IgD-negative memory B cell (primary cell): ENCODE results near the gene GPHA2. TPM values are rescaled to one million over a fixed set of nuclear protein-coding genes. Genes with fewer than 3 reads are reported as not detected.
A peak's percentile ranks its signal among the peaks of the same experiment; 100 is the strongest.

Source experiments
- H3K27ac Mint-ChIP-seq, 3 donors: one replicate each; pipeline ENCODE4 v1.8.0; 2020 to 2022; ENCODE audit warnings: mild to moderate bottlenecking in 3 of 3, mixed read lengths in 3 of 3, moderate library complexity in 1 of 3
- H3K27me3 Mint-ChIP-seq: one replicate; pipeline ENCODE4 v1.8.0; 2021; ENCODE audit warnings: mixed read lengths
- H3K36me3 Mint-ChIP-seq: one replicate; pipeline ENCODE4 v1.8.0; 2020; ENCODE audit warnings: mild to moderate bottlenecking, mixed read lengths
- H3K4me1 Mint-ChIP-seq, 3 donors: one replicate each; pipeline ENCODE4 v1.8.0; 2020 to 2022; ENCODE audit warnings: mixed read lengths in 3 of 3, mild to moderate bottlenecking in 1 of 3
- H3K4me3 Mint-ChIP-seq, 4 donors: one replicate each; pipeline ENCODE4 v1.8.0; 2020 to 2022; ENCODE audit warnings: mild to moderate bottlenecking in 4 of 4, mixed read lengths in 4 of 4, moderate library complexity in 3 of 4
- H3K9me3 Mint-ChIP-seq, 3 donors: one replicate each; pipeline ENCODE4 v1.8.0; 2020 to 2021; ENCODE audit warnings: mixed read lengths in 3 of 3, mild to moderate bottlenecking in 1 of 3
- polyA plus RNA-seq: library from polyadenylated mRNA; unstranded; fragments of 300-500 nt; fragmentation: Illumina TruSeq; gene quantifications from one replicate; pipeline ENCODE4 v1.2.3, GENCODE V29; 2021

GPHA2 gene
- polyA plus RNA-seq, 1 donor from 2014 or later, result not detected

DNA sequence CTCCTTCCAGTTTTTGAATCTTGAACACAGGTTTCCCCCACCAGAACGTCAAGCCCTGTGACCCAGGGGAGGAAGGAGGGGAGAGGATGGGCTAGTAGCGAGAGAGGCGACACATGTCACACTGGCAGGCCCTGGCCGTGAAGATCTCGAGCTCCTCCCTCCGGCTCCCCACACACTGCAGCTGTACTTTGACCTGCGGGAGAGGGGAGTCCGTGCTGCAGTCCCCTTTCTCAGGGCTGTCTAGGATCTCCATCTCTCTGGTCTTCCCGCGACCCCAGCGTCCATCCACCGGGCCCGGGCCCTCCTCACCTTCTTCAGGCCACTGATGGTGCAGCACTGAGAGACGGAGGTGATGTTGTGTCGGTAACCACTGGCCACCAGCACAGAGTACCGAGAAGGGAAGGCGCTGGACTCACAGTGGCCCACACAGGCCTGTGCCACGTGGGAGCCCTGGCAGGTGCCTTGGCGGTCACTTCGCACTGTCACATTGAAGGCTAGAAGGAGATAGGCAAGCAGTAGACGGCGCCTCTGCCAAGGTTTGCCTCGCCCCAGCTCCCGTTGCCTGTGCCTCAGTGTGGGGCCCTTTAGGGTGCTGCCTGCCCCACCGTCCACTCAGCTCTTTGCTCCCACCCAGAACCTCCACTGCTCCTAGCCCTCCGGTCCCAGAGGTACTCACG is 873 bp downstream of the GPHA2 start:
- Mint-ChIP-seq H3K36me3 (peaks cover 3% of the 10 kb centered on the region), H3K4me3 (no peak overlapping the region), H3K4me1 (peaks cover 0 to 3% (median 0%) of the 10 kb centered on the region in 3 donors), H3K27ac (peak overlapping the region in 1 of 3 donors; percentile 63), H3K9me3 (no peaks in the 10 kb centered on the region), H3K27me3 (no peaks in the 10 kb centered on the region)

- Mint-ChIP-seq H3K27me3 (no peaks in the 10 kb centered on the region), H3K4me1 (peaks cover 0 to 3% (median 0%) of the 10 kb centered on the region in 3 donors), H3K4me3 (no peak overlapping the region), H3K9me3 (no peaks in the 10 kb centered on the region), H3K36me3 (peaks cover 3% of the 10 kb centered on the region), H3K27ac (peak overlapping the region in 1 of 3 donors; percentile 63)
These were observed 1.6 kb downstream of the GPHA2 start for GRCh38 chr11:64933935-64934681.

- Mint-ChIP-seq H3K9me3 (no peaks in the 10 kb centered on the region), H3K27ac (no peak overlapping the region), H3K4me3 (no peak overlapping the region), H3K27me3 (no peaks in the 10 kb centered on the region), H3K4me1 (peaks cover 0 to 3% (median 0%) of the 10 kb centered on the region in 3 donors), H3K36me3 (peaks cover 3% of the 10 kb centered on the region)
These were observed 2.3 kb downstream of the GPHA2 start for GRCh38 chr11:64933213-64933934.

DNA sequence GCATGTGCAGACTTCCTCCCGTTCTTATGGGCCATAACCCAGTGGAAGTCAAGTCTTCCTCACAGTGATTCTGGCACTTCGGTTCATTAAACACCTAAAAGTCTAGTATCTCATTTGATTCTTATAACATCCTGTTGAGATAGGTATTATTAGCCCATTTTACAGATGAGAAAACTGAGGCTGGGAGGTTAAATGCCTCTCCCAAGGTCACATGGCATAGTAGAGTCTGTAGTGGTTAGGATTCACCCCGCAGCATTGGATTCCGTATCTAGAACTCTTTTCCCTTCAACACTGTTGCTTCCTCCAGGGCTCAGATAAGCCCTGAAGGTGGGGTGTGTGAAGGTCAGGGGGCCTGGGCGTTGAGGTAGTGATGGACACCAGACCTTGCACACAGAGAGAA is 3.4 kb downstream of the GPHA2 start:
- peaks cover 3% of the 10 kb centered on the region for H3K36me3 Mint-ChIP-seq
- no peaks in the 10 kb centered on the region for H3K9me3 Mint-ChIP-seq
- peaks cover 0 to 3% (median 0%) of the 10 kb centered on the region in 3 donors for H3K4me1 Mint-ChIP-seq
- H3K27me3 Mint-ChIP-seq, result no peaks in the 10 kb centered on the region
- no peak overlapping the region for H3K27ac Mint-ChIP-seq
- H3K4me3 Mint-ChIP-seq, result no peak overlapping the region

DNA sequence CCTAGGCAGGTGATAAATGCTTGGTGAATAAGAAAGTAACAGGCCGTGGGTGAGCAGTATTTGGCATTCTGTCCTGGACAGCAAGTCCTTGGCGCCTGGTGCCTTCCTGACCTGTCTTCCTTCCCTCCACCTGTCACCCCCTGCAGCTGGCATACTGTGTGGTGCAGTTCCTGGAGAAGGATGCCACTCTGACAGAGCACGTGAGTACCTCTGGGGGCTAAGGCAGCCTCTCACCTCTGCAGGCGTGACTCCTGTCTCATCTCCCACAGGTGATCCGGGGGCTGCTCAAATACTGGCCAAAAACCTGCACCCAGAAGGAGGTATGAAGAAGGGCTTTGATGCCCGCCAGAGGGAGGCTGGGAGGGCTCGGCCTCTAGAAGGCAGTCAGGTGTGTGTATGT is 4.4 kb downstream of the GPHA2 start:
- Mint-ChIP-seq H3K36me3 (peaks cover 5% of the 10 kb centered on the region), H3K27ac (no peak overlapping the region), H3K4me1 (peaks cover 0 to 3% (median 0%) of the 10 kb centered on the region in 3 donors), H3K9me3 (no peaks in the 10 kb centered on the region), H3K27me3 (no peaks in the 10 kb centered on the region), H3K4me3 (no peak overlapping the region)

- H3K36me3 Mint-ChIP-seq, result peaks cover 5% of the 10 kb centered on the region
- peaks cover 0 to 3% (median 0%) of the 10 kb centered on the region in 3 donors for H3K4me1 Mint-ChIP-seq
- no peak overlapping the region for H3K27ac Mint-ChIP-seq
- no peaks in the 10 kb centered on the region for H3K27me3 Mint-ChIP-seq
- H3K9me3 Mint-ChIP-seq, result no peaks in the 10 kb centered on the region
- no peak overlapping the region for H3K4me3 Mint-ChIP-seq
These were observed 5.4 kb downstream of the GPHA2 start for GRCh38 chr11:64930340-64930739.

DNA sequence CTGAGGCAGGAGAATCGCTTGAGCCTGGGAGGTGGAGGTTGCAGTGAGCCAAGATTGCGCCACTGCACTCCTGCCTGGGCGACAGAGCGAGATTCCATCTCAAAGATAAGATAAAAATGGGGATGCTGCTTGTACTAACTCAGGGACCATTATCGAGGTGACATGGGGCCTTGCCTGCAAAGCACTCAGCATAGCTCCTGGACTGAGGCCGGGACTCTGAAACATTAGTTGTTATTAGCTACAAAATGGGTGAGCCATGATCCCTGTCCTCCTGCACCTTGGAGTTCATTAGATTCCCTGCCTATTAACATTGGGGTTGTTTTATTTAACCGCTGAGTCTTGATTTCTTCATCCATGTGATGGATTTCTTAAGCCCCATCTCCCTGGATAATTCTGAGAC is 6.1 kb downstream of the GPHA2 start:
- no peaks in the 10 kb centered on the region for H3K9me3 Mint-ChIP-seq
- H3K4me1 Mint-ChIP-seq, result peaks cover 0 to 5% (median 0%) of the 10 kb centered on the region in 3 donors
- H3K27me3 Mint-ChIP-seq, result no peaks in the 10 kb centered on the region
- H3K36me3 Mint-ChIP-seq, result peaks cover 5% of the 10 kb centered on the region
- no peak overlapping the region for H3K27ac Mint-ChIP-seq
- H3K4me3 Mint-ChIP-seq, result no peak overlapping the region

DNA sequence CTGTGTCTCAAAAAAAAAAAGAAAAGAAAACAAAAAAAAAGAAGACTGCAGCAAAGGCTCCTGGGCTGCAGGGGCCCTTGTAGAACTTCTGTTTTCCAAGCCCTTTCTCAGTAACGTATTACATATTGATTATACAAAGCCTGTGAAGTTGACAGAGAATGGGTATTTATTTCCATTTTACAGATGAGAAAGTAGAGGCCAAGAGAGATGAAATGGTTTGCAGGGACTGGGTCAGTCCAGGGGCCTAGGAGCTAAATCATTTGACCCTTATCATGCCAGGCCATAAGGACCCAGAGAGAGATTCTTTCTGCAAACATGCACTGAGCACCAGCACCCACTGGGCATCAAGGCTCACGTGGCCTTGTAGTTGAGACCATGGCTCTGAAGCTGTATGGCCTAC is 6.7 kb downstream of the GPHA2 start:
- H3K27me3 Mint-ChIP-seq, result no peaks in the 10 kb centered on the region
- H3K4me1 Mint-ChIP-seq, result peaks cover 3 to 11% (median 6%) of the 10 kb centered on the region in 3 donors
- H3K9me3 Mint-ChIP-seq, result no peaks in the 10 kb centered on the region
- no peak overlapping the region for H3K27ac Mint-ChIP-seq
- no peak overlapping the region for H3K4me3 Mint-ChIP-seq
- H3K36me3 Mint-ChIP-seq, result peaks cover 2% of the 10 kb centered on the region

DNA sequence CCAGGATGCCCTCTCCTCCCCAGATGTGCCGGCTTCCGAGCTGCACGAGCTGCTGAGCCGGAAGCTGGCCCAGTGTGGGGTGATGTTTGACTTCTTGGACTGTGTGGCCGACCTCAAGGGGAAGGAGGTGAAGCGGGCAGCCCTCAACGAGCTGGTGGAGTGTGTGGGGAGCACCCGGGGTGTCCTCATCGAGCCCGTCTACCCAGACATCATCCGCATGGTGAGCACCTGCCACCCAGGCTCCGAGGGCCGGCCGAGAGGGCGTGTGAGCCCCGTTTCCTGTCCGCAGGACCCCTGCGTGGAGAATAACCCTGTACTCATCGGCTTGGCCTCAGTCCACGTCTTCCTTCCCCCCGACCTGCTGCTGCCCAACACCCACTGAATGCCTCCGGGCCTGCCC is 9.0 kb downstream of the GPHA2 start:
- peak overlapping the region; percentile 58 to 84 (median 71) for H3K4me3 Mint-ChIP-seq

GRCh38 chr11:64925536-64926436 is 9.9 kb downstream of the GPHA2 start:
- no peaks in the 10 kb centered on the region for H3K9me3 Mint-ChIP-seq
- H3K27me3 Mint-ChIP-seq, result no peaks in the 10 kb centered on the region
- H3K4me3 Mint-ChIP-seq, result peak overlapping the region; percentile 92 to 100 (median 98)
- peak overlapping the region in 1 of 3 donors; percentile 25 for H3K27ac Mint-ChIP-seq
- H3K4me1 Mint-ChIP-seq, result peaks cover 8 to 12% (median 9%) of the 10 kb centered on the region in 3 donors
- peaks cover 2% of the 10 kb centered on the region for H3K36me3 Mint-ChIP-seq

More for the DNA sequence above, 9.0 kb downstream of the GPHA2 start:
- Mint-ChIP-seq H3K4me1 (peaks cover 8 to 12% (median 9%) of the 10 kb centered on the region in 3 donors), H3K27ac (no peak overlapping the region), H3K27me3 (no peaks in the 10 kb centered on the region), H3K36me3 (peaks cover 2% of the 10 kb centered on the region), H3K9me3 (no peaks in the 10 kb centered on the region)

DNA sequence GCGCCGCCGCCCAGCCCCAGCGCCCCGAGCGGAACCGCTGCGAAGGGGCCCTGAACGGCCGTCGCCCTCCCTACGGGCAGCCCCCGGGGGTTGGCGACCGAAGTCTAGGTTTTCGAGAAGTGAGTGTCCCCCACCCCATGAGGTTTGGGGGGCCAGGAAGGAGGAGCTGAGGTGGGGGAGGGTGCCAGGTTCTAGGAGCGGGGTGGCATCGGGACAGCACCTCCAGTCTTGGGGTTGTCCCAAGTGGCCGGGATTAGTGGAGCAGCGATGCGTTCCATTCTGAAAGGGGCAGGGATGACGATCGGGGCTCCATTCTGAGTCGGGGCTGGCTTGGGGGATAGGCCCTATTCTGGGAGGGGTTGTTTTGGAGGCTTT is 10.8 kb downstream of the GPHA2 start:
- peak overlapping the region; percentile 92 to 100 (median 98) for H3K4me3 Mint-ChIP-seq

GRCh38 chr11:64923944-64924909 is 11.5 kb downstream of the GPHA2 start, which contains the start of gene PPP2R5B:
TSS of gene PPP2R5B (plus strand) at chr11:64924689. CDS start at chr11:64925735, 1,046 bp downstream.
- Mint-ChIP-seq H3K27me3 (no peaks in the 10 kb centered on the region), H3K4me3 (peak within 1 kb of the TSS; percentile 92 to 100 (median 98))

More for the DNA sequence above, 10.8 kb downstream of the GPHA2 start:
- Mint-ChIP-seq H3K27me3 (no peaks in the 10 kb centered on the region), H3K27ac (peak overlapping the region in 1 of 3 donors; percentile 23), H3K4me1 (peaks cover 8 to 10% (median 9%) of the 10 kb centered on the region in 3 donors), H3K9me3 (no peaks in the 10 kb centered on the region), H3K36me3 (peaks cover 2% of the 10 kb centered on the region)

GRCh38 chr11:64923151-64923661 is 12.5 kb downstream of the GPHA2 start:
- Mint-ChIP-seq H3K4me3 (peak overlapping the region in 1 of 4 donors; percentile 12), H3K36me3 (peaks cover 2% of the 10 kb centered on the region), H3K27me3 (no peaks in the 10 kb centered on the region), H3K4me1 (peaks cover 8 to 12% (median 10%) of the 10 kb centered on the region in 3 donors), H3K9me3 (no peaks in the 10 kb centered on the region), H3K27ac (no peak overlapping the region)

More at GRCh38 chr11:64923944-64924909, 11.5 kb downstream of the GPHA2 start, which contains the start of gene PPP2R5B:
- no peaks in the 10 kb centered on the region for H3K9me3 Mint-ChIP-seq
- peaks cover 2% of the 10 kb centered on the region for H3K36me3 Mint-ChIP-seq
- H3K4me1 Mint-ChIP-seq, result peaks cover 8 to 10% (median 9%) of the 10 kb centered on the region in 3 donors
- peak within 1 kb of the TSS; percentile 68 to 97 (median 97) for H3K27ac Mint-ChIP-seq
